Activated CD4-positive, alpha-beta T cell treated with anti-CD3 and anti-CD28 coated beads, Interleukin-2, amount 10 ng/mL, durations not matched to agents 24 days and 14 days (primary cell): ENCODE results near the gene TMTC2. TPM values are rescaled to one million over a fixed set of nuclear protein-coding genes. Genes with fewer than 3 reads are reported as not detected.

ENCODE experiments used
- DNase-seq: peaks from one replicate; pipeline ENCODE4 v3.0.0; 2022
- H3K27ac Mint-ChIP-seq: one replicate; pipeline ENCODE4 v1.8.0; 2022; ENCODE audit warnings: mild to moderate bottlenecking, mixed read lengths
- H3K27me3 Mint-ChIP-seq: one replicate; pipeline ENCODE4 v1.8.0; 2022; ENCODE audit warnings: mixed read lengths
- H3K36me3 Mint-ChIP-seq: one replicate; pipeline ENCODE4 v1.8.0; 2022; ENCODE audit warnings: low read depth, mild to moderate bottlenecking, mixed read lengths
- H3K4me1 Mint-ChIP-seq: one replicate; pipeline ENCODE4 v1.8.0; 2021; ENCODE audit warnings: mixed read lengths
- H3K4me3 Mint-ChIP-seq: one replicate; pipeline ENCODE4 v1.8.0; 2022; ENCODE audit warnings: mild to moderate bottlenecking, moderate library complexity, mixed read lengths
- H3K9me3 Mint-ChIP-seq: one replicate; pipeline ENCODE4 v1.8.0; 2021; ENCODE audit warnings: mixed read lengths
- intact Hi-C: fragments of 100-400 bp; cut with micrococcal nuclease; formaldehyde crosslinking; loops from one replicate; pipeline ENCODE4 v1.15.1; 2023
- total RNA-seq: library from RNA; stranded (reverse); gene quantifications from 2 replicates; pipeline ENCODE4 v1.2.3, GENCODE V29; 2022

The TMTC2 gene
- total RNA-seq, 1 donor from 2014 or later, result 2.5 TPM

- H3K9me3 Mint-ChIP-seq, result no peaks in the 10 kb centered on the region
- no peaks in the 10 kb centered on the region for H3K36me3 Mint-ChIP-seq
- H3K4me1 Mint-ChIP-seq, result no peaks in the 10 kb centered on the region
- no peaks in the 10 kb centered on the region for H3K27me3 Mint-ChIP-seq
- H3K27ac Mint-ChIP-seq, result no peak overlapping the region
- no peak overlapping the region for H3K4me3 Mint-ChIP-seq
- no peak for DNase-seq
- intact Hi-C loops, result no loop called here
Measured at GRCh38 chr12:83016991-83017390, 330.3 kb downstream of the TMTC2 start.

GRCh38 chr12:83018088-83018487 lies 331.4 kb downstream of the TMTC2 start:
- no peak for DNase-seq
- H3K27me3 Mint-ChIP-seq, result no peaks in the 10 kb centered on the region
- no peak overlapping the region for H3K27ac Mint-ChIP-seq
- H3K36me3 Mint-ChIP-seq, result no peaks in the 10 kb centered on the region
- H3K4me1 Mint-ChIP-seq, result no peaks in the 10 kb centered on the region
- no peaks in the 10 kb centered on the region for H3K9me3 Mint-ChIP-seq
- H3K4me3 Mint-ChIP-seq, result no peak overlapping the region
- intact Hi-C loops, result no loop called here

- intact Hi-C loops, result no loop called here
- Mint-ChIP-seq H3K4me3 (no peak overlapping the region), H3K4me1 (no peaks in the 10 kb centered on the region), H3K9me3 (no peaks in the 10 kb centered on the region), H3K27ac (no peak overlapping the region), H3K27me3 (no peaks in the 10 kb centered on the region), H3K36me3 (no peaks in the 10 kb centered on the region)
- DNase-seq, result no peak
Measured at GRCh38 chr12:83027021-83027723, 340.5 kb downstream of the TMTC2 start.

GRCh38 chr12:83031196-83031595 lies 344.5 kb downstream of the TMTC2 start:
- Mint-ChIP-seq H3K9me3 (no peaks in the 10 kb centered on the region), H3K27ac (no peak overlapping the region), H3K4me3 (no peak overlapping the region), H3K36me3 (no peaks in the 10 kb centered on the region), H3K27me3 (no peaks in the 10 kb centered on the region), H3K4me1 (no peaks in the 10 kb centered on the region)
- DNase-seq, result no peak
- intact Hi-C loops, result no loop called here

- no peak for DNase-seq
- Mint-ChIP-seq H3K27me3 (no peaks in the 10 kb centered on the region), H3K27ac (no peak overlapping the region), H3K9me3 (no peaks in the 10 kb centered on the region), H3K4me3 (no peak overlapping the region), H3K36me3 (no peaks in the 10 kb centered on the region), H3K4me1 (no peaks in the 10 kb centered on the region)
- intact Hi-C loops, result no loop called here
Measured at GRCh38 chr12:83036847-83037246, 350.1 kb downstream of the TMTC2 start.

GRCh38 chr12:83039413-83039812 lies 352.7 kb downstream of the TMTC2 start:
- no peak overlapping the region for H3K27ac Mint-ChIP-seq
- no peak for DNase-seq
- intact Hi-C loops, result no loop called here
- no peaks in the 10 kb centered on the region for H3K27me3 Mint-ChIP-seq
- H3K4me1 Mint-ChIP-seq, result no peaks in the 10 kb centered on the region
- H3K36me3 Mint-ChIP-seq, result no peaks in the 10 kb centered on the region
- no peaks in the 10 kb centered on the region for H3K9me3 Mint-ChIP-seq
- H3K4me3 Mint-ChIP-seq, result no peak overlapping the region

GRCh38 chr12:83040339-83040738 lies 353.6 kb downstream of the TMTC2 start:
- Mint-ChIP-seq H3K36me3 (no peaks in the 10 kb centered on the region), H3K27ac (no peak overlapping the region), H3K9me3 (no peaks in the 10 kb centered on the region), H3K27me3 (no peaks in the 10 kb centered on the region), H3K4me3 (no peak overlapping the region), H3K4me1 (no peaks in the 10 kb centered on the region)
- DNase-seq, result no peak
- intact Hi-C loops, result no loop called here

GRCh38 chr12:83040991-83041390 lies 354.3 kb downstream of the TMTC2 start:
- no peak overlapping the region for H3K4me3 Mint-ChIP-seq
- DNase-seq, result no peak
- intact Hi-C loops, result no loop called here
- H3K9me3 Mint-ChIP-seq, result no peaks in the 10 kb centered on the region
- H3K27me3 Mint-ChIP-seq, result no peaks in the 10 kb centered on the region
- H3K27ac Mint-ChIP-seq, result no peak overlapping the region
- H3K36me3 Mint-ChIP-seq, result no peaks in the 10 kb centered on the region
- no peaks in the 10 kb centered on the region for H3K4me1 Mint-ChIP-seq

GRCh38 chr12:83042441-83043200 lies 355.9 kb downstream of the TMTC2 start:
- intact Hi-C loops, result no loop called here
- Mint-ChIP-seq H3K27me3 (no peaks in the 10 kb centered on the region), H3K27ac (no peak overlapping the region), H3K4me3 (no peak overlapping the region), H3K9me3 (no peaks in the 10 kb centered on the region), H3K36me3 (no peaks in the 10 kb centered on the region), H3K4me1 (no peaks in the 10 kb centered on the region)
- no peak for DNase-seq

GRCh38 chr12:83044736-83045135 lies 358.0 kb downstream of the TMTC2 start:
- intact Hi-C loops, result no loop called here
- Mint-ChIP-seq H3K36me3 (no peaks in the 10 kb centered on the region), H3K27me3 (no peaks in the 10 kb centered on the region), H3K4me1 (no peaks in the 10 kb centered on the region), H3K27ac (no peak overlapping the region), H3K9me3 (no peaks in the 10 kb centered on the region), H3K4me3 (no peak overlapping the region)
- no peak for DNase-seq

- Mint-ChIP-seq H3K4me1 (no peaks in the 10 kb centered on the region), H3K27me3 (no peaks in the 10 kb centered on the region), H3K36me3 (no peaks in the 10 kb centered on the region), H3K4me3 (no peak overlapping the region), H3K27ac (no peak overlapping the region), H3K9me3 (no peaks in the 10 kb centered on the region)
- no peak for DNase-seq
- intact Hi-C loops, result no loop called here
Measured at GRCh38 chr12:83046019-83046418, 359.3 kb downstream of the TMTC2 start.

- no peaks in the 10 kb centered on the region for H3K9me3 Mint-ChIP-seq
- H3K27ac Mint-ChIP-seq, result no peak overlapping the region
- no peak overlapping the region for H3K4me3 Mint-ChIP-seq
- no peaks in the 10 kb centered on the region for H3K4me1 Mint-ChIP-seq
- no peaks in the 10 kb centered on the region for H3K27me3 Mint-ChIP-seq
- intact Hi-C loops, result no loop called here
- no peak for DNase-seq
- H3K36me3 Mint-ChIP-seq, result no peaks in the 10 kb centered on the region
Measured at GRCh38 chr12:83049306-83049705, 362.6 kb downstream of the TMTC2 start.

GRCh38 chr12:83052890-83053541 lies 366.3 kb downstream of the TMTC2 start:
- Mint-ChIP-seq H3K4me3 (no peak overlapping the region), H3K27ac (no peak overlapping the region), H3K9me3 (no peaks in the 10 kb centered on the region), H3K27me3 (no peaks in the 10 kb centered on the region), H3K4me1 (no peaks in the 10 kb centered on the region), H3K36me3 (no peaks in the 10 kb centered on the region)
- intact Hi-C loops, result no loop called here
- DNase-seq, result no peak

GRCh38 chr12:83057436-83057835 lies 370.7 kb downstream of the TMTC2 start:
- H3K27ac Mint-ChIP-seq, result no peak overlapping the region
- intact Hi-C loops, result no loop called here
- DNase-seq, result no peak
- no peaks in the 10 kb centered on the region for H3K4me1 Mint-ChIP-seq
- no peaks in the 10 kb centered on the region for H3K9me3 Mint-ChIP-seq
- no peaks in the 10 kb centered on the region for H3K27me3 Mint-ChIP-seq
- H3K36me3 Mint-ChIP-seq, result no peaks in the 10 kb centered on the region
- no peak overlapping the region for H3K4me3 Mint-ChIP-seq
